Upper lobe of left lung (tissue), 4 donors: ENCODE results near the gene ST6GALNAC1.

Source experiments
- CTCF ChIP-seq, 6 experiments: fragments of 450-650 bp in 4 of 6; fragments of 200-600 bp in 2 of 6; sonication (generic) in 2 of 6; IDR thresholded peaks; one replicate each; pipeline ENCODE4 v1.5.1; 2016 to 2019; ENCODE audit warnings: antibody characterized with exemption in 6 of 6
- POLR2A ChIP-seq, 4 donors: fragments of 450-650 bp; IDR thresholded peaks; one replicate each; pipeline ENCODE4 v1.5.1; 2016 to 2017; ENCODE audit warnings: antibody characterized with exemption in 4 of 4, mild to moderate bottlenecking in 2 of 4
- POLR2AphosphoS5 ChIP-seq, 2 donors: sonication (generic); formaldehyde crosslinking; IDR thresholded peaks; one replicate each; pipeline ENCODE4 v1.5.1; 2017; ENCODE audit warnings: antibody characterized with exemption in 2 of 2

- TF ChIP-seq POLR2A (IDR thresholded peaks at IDR 0.05) = no peak
- no peak for TF ChIP-seq CTCF (IDR thresholded peaks at IDR 0.05)
- TF ChIP-seq POLR2AphosphoS5 (IDR thresholded peaks at IDR 0.05) = no peak
Observed at GRCh38 chr17:76594690-76595089, 48.9 kb downstream of the ST6GALNAC1 start.
